ENCODE results near the gene IPO11. TPM values are rescaled to one million over a fixed set of nuclear protein-coding genes. Genes with fewer than 3 reads are reported as not detected.

The IPO11 gene
- total RNA-seq, 1 experiment from 2014 or later, result 16.1 TPM

GRCh38 chr5:62631909-62632580 lies 219.5 kb downstream of the IPO11 start:
- BruUV-seq (replicated peaks), result no TSS peak
- Histone ChIP-seq H3K9me3 (ENCODE audit: low read length) (no peaks in the 10 kb centered on the region), H3K4me1 (ENCODE audit: insufficient read depth, low read length) (no peaks in the 10 kb centered on the region), H3K4me2 (ENCODE audit: low read length) (no peak overlapping the region), H3K27ac (ENCODE audit: low read length) (no peak overlapping the region), H3K79me2 (ENCODE audit: low read length) (no peaks in the 10 kb centered on the region), H3K36me3 (ENCODE audit: low read depth, low read length) (no peaks in the 10 kb centered on the region), H3F3A (ENCODE audit: low read length, unreplicated experiment) (no peaks in the 10 kb centered on the region), H4K20me1 (ENCODE audit: low read length) (no peaks in the 10 kb centered on the region), H3K4me3 (ENCODE audit: low read length) (no peak overlapping the region), H3K9me2 (replicated peaks; ENCODE audit: low read length) (no peaks in the 10 kb centered on the region), H3K27me3 (ENCODE audit: low read length) (no peaks in the 10 kb centered on the region), H3K9ac (ENCODE audit: low read length) (no peak overlapping the region), H2AFZ (ENCODE audit: low read length) (no peak overlapping the region)
- TF ChIP-seq EZH2 (IDR thresholded peaks at IDR 0.05; ENCODE audit: low read length, unreplicated experiment) (no peak), CTCF (conservative IDR thresholded peaks at IDR 0.05; ENCODE audit: low read depth, low read length) (0 out of 2 replicates have a peak, but pooled peaks have one; percentile 19), EZH2phosphoT487 (IDR thresholded peaks at IDR 0.05; ENCODE audit: borderline replicate concordance, low read length) (no peak)
- intact Hi-C loops (cut with micrococcal nuclease), result no loop called here
- no peak for ATAC-seq
- ChIA-PET POLR2A (ENCODE audit: unreplicated experiment) (no interaction called here), CTCF (no interaction called here)
- DNase-seq, result no peak

- CTCF ChIA-PET, result no interaction called here
- intact Hi-C loops (cut with micrococcal nuclease), result no loop called here
Observed at GRCh38 chr5:62633243-62633642, 220.7 kb downstream of the IPO11 start.

More at GRCh38 chr5:62633243-62633642, 220.7 kb downstream of the IPO11 start:
- Histone ChIP-seq H3F3A (ENCODE audit: low read length, unreplicated experiment) (no peaks in the 10 kb centered on the region), H3K36me3 (ENCODE audit: low read depth, low read length) (no peaks in the 10 kb centered on the region), H3K27ac (ENCODE audit: low read length) (no peak overlapping the region), H3K4me2 (ENCODE audit: low read length) (no peak overlapping the region), H4K20me1 (ENCODE audit: low read length) (no peaks in the 10 kb centered on the region), H3K27me3 (ENCODE audit: low read length) (no peaks in the 10 kb centered on the region), H3K9ac (ENCODE audit: low read length) (no peak overlapping the region), H3K4me1 (ENCODE audit: insufficient read depth, low read length) (no peaks in the 10 kb centered on the region), H3K9me2 (replicated peaks; ENCODE audit: low read length) (no peaks in the 10 kb centered on the region), H3K9me3 (ENCODE audit: low read length) (no peaks in the 10 kb centered on the region), H3K79me2 (ENCODE audit: low read length) (no peaks in the 10 kb centered on the region), H2AFZ (ENCODE audit: low read length) (no peak overlapping the region), H3K4me3 (ENCODE audit: low read length) (no peak overlapping the region)
- TF ChIP-seq CTCF (conservative IDR thresholded peaks at IDR 0.05; ENCODE audit: low read depth, low read length) (no peak), EZH2phosphoT487 (IDR thresholded peaks at IDR 0.05; ENCODE audit: borderline replicate concordance, low read length) (no peak), EZH2 (IDR thresholded peaks at IDR 0.05; ENCODE audit: low read length, unreplicated experiment) (no peak)
- POLR2A ChIA-PET (ENCODE audit: unreplicated experiment), result no interaction called here
- BruUV-seq (replicated peaks), result no TSS peak
- ATAC-seq (no peak), DNase-seq (no peak)
